ENCODE results near the gene ACADL. TPM values are rescaled to one million over a fixed set of nuclear protein-coding genes. Genes with fewer than 3 reads are reported as not detected.

ACADL gene
- total RNA-seq, 4 donors from 2014 or later: 0.58 to 5.9 (median 2.5) TPM

- 50 to 86% methylated on average over 1 of the region's 1 CpG for WGBS, 2 donors (ENCODE audit: low coverage in 1 of 2)
- Histone ChIP-seq H3K27me3 (no peaks in the 10 kb centered on the region), H3K36me3 (no peaks in the 10 kb centered on the region), H3K4me3 (no peak overlapping the region), H3K9me3 (no peaks in the 10 kb centered on the region), H3K4me1 (no peaks in the 10 kb centered on the region), H3K27ac (no peak overlapping the region)
- no peak for ATAC-seq
- TF ChIP-seq POLR2AphosphoS5 (IDR thresholded peaks at IDR 0.05): no peak
- TF ChIP-seq EP300 (IDR thresholded peaks at IDR 0.05): no peak
- TF ChIP-seq POLR2A (IDR thresholded peaks at IDR 0.05): no peak
Measured at GRCh38 chr2:210264282-210264681, 39.0 kb upstream of the ACADL start.

- 73 to 100% methylated on average over 1 to 2 of the region's 2 CpGs for WGBS, 2 donors (ENCODE audit: low coverage in 1 of 2)
- no peak overlapping the region for H3K4me3 ChIP-seq
- no peak for ATAC-seq
Measured at GRCh38 chr2:210263841-210264240, 38.6 kb upstream of the ACADL start.

GRCh38 chr2:210262036-210262435, 36.8 kb upstream of the ACADL start:
- H3K27me3 ChIP-seq: no peaks in the 10 kb centered on the region
- no peaks in the 10 kb centered on the region for H3K36me3 ChIP-seq
- WGBS, 2 donors (ENCODE audit: low coverage in 1 of 2): 77 to 84% methylated on average over 2 of the region's 2 CpGs
- no peak overlapping the region for H3K4me3 ChIP-seq
- no peak for ATAC-seq
- H3K27ac ChIP-seq: no peak overlapping the region
- no peaks in the 10 kb centered on the region for H3K9me3 ChIP-seq
- no peaks in the 10 kb centered on the region for H3K4me1 ChIP-seq
- TF ChIP-seq POLR2AphosphoS5 (IDR thresholded peaks at IDR 0.05) (no peak), CTCF (IDR thresholded peaks at IDR 0.05) (no peak), POLR2A (IDR thresholded peaks at IDR 0.05) (no peak), EP300 (IDR thresholded peaks at IDR 0.05) (no peak)

More at GRCh38 chr2:210263841-210264240, 38.6 kb upstream of the ACADL start:
- no peaks in the 10 kb centered on the region for H3K36me3 ChIP-seq
- H3K27ac ChIP-seq: no peak overlapping the region
- no peaks in the 10 kb centered on the region for H3K9me3 ChIP-seq
- TF ChIP-seq EP300 (IDR thresholded peaks at IDR 0.05) (no peak), POLR2A (IDR thresholded peaks at IDR 0.05) (no peak), POLR2AphosphoS5 (IDR thresholded peaks at IDR 0.05) (no peak), CTCF (IDR thresholded peaks at IDR 0.05) (no peak)
- H3K27me3 ChIP-seq: no peaks in the 10 kb centered on the region
- no peaks in the 10 kb centered on the region for H3K4me1 ChIP-seq

GRCh38 chr2:210259687-210260086, 34.4 kb upstream of the ACADL start:
- Histone ChIP-seq H3K4me1 (no peaks in the 10 kb centered on the region), H3K4me3 (no peak overlapping the region), H3K27me3 (no peaks in the 10 kb centered on the region), H3K36me3 (no peaks in the 10 kb centered on the region), H3K27ac (no peak overlapping the region), H3K9me3 (no peaks in the 10 kb centered on the region)
- no peak for ATAC-seq
- TF ChIP-seq CTCF (IDR thresholded peaks at IDR 0.05) (no peak), POLR2A (IDR thresholded peaks at IDR 0.05) (no peak), EP300 (IDR thresholded peaks at IDR 0.05) (no peak), POLR2AphosphoS5 (IDR thresholded peaks at IDR 0.05) (no peak)

GRCh38 chr2:210252699-210253606, 27.7 kb upstream of the ACADL start:
- H3K36me3 ChIP-seq: no peaks in the 10 kb centered on the region
- no peaks in the 10 kb centered on the region for H3K4me1 ChIP-seq
- no peaks in the 10 kb centered on the region for H3K9me3 ChIP-seq
- no peaks in the 10 kb centered on the region for H3K27me3 ChIP-seq
- 60 to 73% methylated on average over 2 to 6 of the region's 7 CpGs for WGBS, 2 donors (ENCODE audit: low coverage in 1 of 2)
- H3K4me3 ChIP-seq: no peak overlapping the region
- ATAC-seq: no peak
- TF ChIP-seq EP300 (IDR thresholded peaks at IDR 0.05) (no peak), POLR2AphosphoS5 (IDR thresholded peaks at IDR 0.05) (no peak), POLR2A (IDR thresholded peaks at IDR 0.05) (no peak), CTCF (IDR thresholded peaks at IDR 0.05) (no peak)
- H3K27ac ChIP-seq: no peak overlapping the region

Data from gastroesophageal sphincter (tissue), 4 donors.